B cell (primary cell): ENCODE data around the gene FAM174C. TPM values are rescaled to one million over a fixed set of nuclear protein-coding genes. Genes with fewer than 3 reads are reported as not detected.
"Not testable (repeated sequence)": the region's sequence is repeated elsewhere in the genome, so short reads cannot be mapped to it uniquely, and the experiment has no call there.

Experiments
- ATAC-seq: fragments of 200-7000 bp; cut with Tn5 transposase; one replicate; pipeline ENCODE4 v1.10.0; 2021; ENCODE audit warnings: low read depth, mild to moderate bottlenecking, moderate number of reproducible peaks, moderate library complexity
- CTCF ChIA-PET: fragments of 350-600 bp; sonication (Branson Sonifier 250); formaldehyde crosslinking; loops from one replicate; lab custom pipeline; 2021; ENCODE audit warnings: antibody characterized with exemption, inconsistent platforms; lab: Charles Lee
- POLR2A ChIA-PET: fragments of 350-600 bp; sonication (Branson Sonifier 250); formaldehyde crosslinking; loops from one replicate; lab custom pipeline; 2021; ENCODE audit warnings: antibody characterized with exemption; lab: Charles Lee
- DNase-seq: peaks from one replicate; pipeline ENCODE4 v3.0.0; 2013
- H2AFZ ChIP-seq: 2 replicates; pipeline ENCODE4 v1.6.1; 2012; ENCODE audit warnings: mild to moderate bottlenecking, low read depth, low read length; ENCODE audit not compliant: insufficient read depth, poor library complexity, severe bottlenecking
- H3K27ac ChIP-seq, 2 donors: 1 replicate in 1 of 2; 2 replicates in 1 of 2; pipeline ENCODE4 v1.5.1; 2012 to 2013; ENCODE audit warnings: low read length in 2 of 2, mild to moderate bottlenecking in 2 of 2, moderate library complexity in 1 of 2
- H3K27me3 ChIP-seq, 4 experiments: fragments of 200-600 bp in 1 of 4; sonication (generic) in 1 of 4; replicated peaks in 1 of 4; 1 replicate in 2 of 4; 2 replicates in 2 of 4; pipeline versions ENCODE4 v1.6.1 to v1.7.0; 2013 to 2016; ENCODE audit warnings: low read length in 3 of 4, mild to moderate bottlenecking in 2 of 4, mixed read lengths in 1 of 4, moderate library complexity in 1 of 4; ENCODE audit not compliant: insufficient read depth in 4 of 4, control insufficient read depth in 3 of 4; ENCODE audit errors: control extremely low read depth in 1 of 4
- H3K36me3 ChIP-seq, 2 experiments: replicated peaks in 1 of 2; 1 replicate in 1 of 2; 2 replicates in 1 of 2; pipeline versions ENCODE4 v1.6.1 to v1.7.1; 2013; ENCODE audit warnings: low read length in 1 of 2; ENCODE audit not compliant: insufficient read depth in 2 of 2, control insufficient read depth in 1 of 2; ENCODE audit errors: control extremely low read depth in 1 of 2, extremely low read depth in 1 of 2
- H3K4me1 ChIP-seq, 2 donors: fragments of 200-600 bp in 1 of 2; sonication (generic) in 1 of 2; 1 replicate in 1 of 2; 2 replicates in 1 of 2; pipeline versions ENCODE4 v1.5.1 to v1.6.1; 2013 to 2017; ENCODE audit warnings: low read length in 2 of 2; ENCODE audit not compliant: control insufficient read depth in 2 of 2, insufficient read depth in 2 of 2
- H3K4me2 ChIP-seq: replicated peaks from 2 replicates; pipeline ENCODE3; 2012; ENCODE audit warnings: mild to moderate bottlenecking, low read depth, low read length; ENCODE audit not compliant: poor library complexity, severe bottlenecking
- H3K4me3 ChIP-seq, 5 experiments: fragments of 200-600 bp in 1 of 5; sonication (generic) in 1 of 5; 1 replicate in 3 of 5; 2 replicates in 2 of 5; pipeline versions ENCODE4 v1.5.1 to v1.7.0; 2011 to 2016; ENCODE audit warnings: low read length in 4 of 5, mild to moderate bottlenecking in 4 of 5, low read depth in 2 of 5, control low read depth in 1 of 5, moderate library complexity in 1 of 5; ENCODE audit not compliant: insufficient read depth in 1 of 5; ENCODE audit errors: control extremely low read depth in 1 of 5, extremely low read depth in 1 of 5
- H3K79me2 ChIP-seq: fragments of 200-600 bp; sonication (generic); one replicate; pipeline ENCODE4 v1.6.0; 2016; ENCODE audit warnings: low read length; ENCODE audit not compliant: control insufficient read depth, insufficient read depth
- H3K9ac ChIP-seq: fragments of 200-600 bp; sonication (generic); 2 replicates; pipeline ENCODE4 v1.6.1; 2017; ENCODE audit warnings: mild to moderate bottlenecking, low read length, moderate library complexity
- H3K9me3 ChIP-seq, 3 donors: one replicate each; pipeline versions ENCODE4 v1.6.1 to v1.7.1; 2013; ENCODE audit warnings: low read length in 2 of 3; ENCODE audit not compliant: control insufficient read depth in 2 of 3, insufficient read depth in 1 of 3; ENCODE audit errors: control extremely low read depth in 1 of 3
- H4K20me1 ChIP-seq: 2 replicates; pipeline ENCODE4 v1.6.0; 2012; ENCODE audit warnings: mild to moderate bottlenecking, low read length; ENCODE audit not compliant: insufficient read depth, control insufficient read depth, poor library complexity, severe bottlenecking
- H3K27ac Mint-ChIP-seq: one replicate; pipeline ENCODE4 v1.8.0; 2021; ENCODE audit warnings: mixed read lengths
- H3K27me3 Mint-ChIP-seq: one replicate; pipeline ENCODE4 v1.8.0; 2021; ENCODE audit warnings: mixed read lengths
- H3K4me1 Mint-ChIP-seq: one replicate; pipeline ENCODE4 v1.8.0; 2021; ENCODE audit warnings: mixed read lengths
- H3K4me3 Mint-ChIP-seq: one replicate; pipeline ENCODE4 v1.8.0; 2021; ENCODE audit warnings: mixed read lengths
- H3K9me3 Mint-ChIP-seq: one replicate; pipeline ENCODE4 v1.8.0; 2022; ENCODE audit warnings: mixed read lengths; ENCODE audit not compliant: insufficient read depth
- EZH2 ChIP-seq: IDR thresholded peaks from 2 replicates; pipeline ENCODE4 v1.6.1; 2012; ENCODE audit warnings: borderline replicate concordance, low read depth, mild to moderate bottlenecking, moderate library complexity, low read length; ENCODE audit not compliant: insufficient read depth, poor library complexity, severe bottlenecking
- WGBS: methylation state at CpG from one replicate; pipeline ENCODE4 v1.1.5; 2013; ENCODE audit warnings: missing lambda C conversion rate; ENCODE audit not compliant: insufficient coverage; 5-methylcytosine and 5-hydroxymethylcytosine counted together
- intact Hi-C: fragments of 100-400 bp; cut with micrococcal nuclease; formaldehyde crosslinking; loops from one replicate; pipeline ENCODE4 v1.10.0; 2022
- polyA plus RNA-seq: library from polyadenylated mRNA; depleted of rRNA; stranded (reverse); fragments of >200 nt; gene quantifications from 2 replicates; pipeline ENCODE4 v1.2.3, GENCODE V29; 2012
- total RNA-seq, 2 donors: library from RNA; stranded (reverse); fragments of 120-200 nt in 1 of 2; gene quantifications; 1 replicate in 1 of 2; 2 replicates in 1 of 2; pipeline versions ENCODE4 v1.2.3 to v1.2.4, GENCODE V29; 2013 to 2022
- TF ChIP-seq, protein P1 (sequence below): fragments of 200-600 bp; IDR thresholded peaks from one replicate; pipeline ENCODE4 v1.8.0; 2022; ENCODE audit warnings: antibody characterized with exemption, mild to moderate bottlenecking

FAM174C gene
- total and polyA plus RNA-seq, 2 donors (not counting 1 experiment from before 2014, with no cell fraction given): 41.1 to 70.6 TPM

DNA sequence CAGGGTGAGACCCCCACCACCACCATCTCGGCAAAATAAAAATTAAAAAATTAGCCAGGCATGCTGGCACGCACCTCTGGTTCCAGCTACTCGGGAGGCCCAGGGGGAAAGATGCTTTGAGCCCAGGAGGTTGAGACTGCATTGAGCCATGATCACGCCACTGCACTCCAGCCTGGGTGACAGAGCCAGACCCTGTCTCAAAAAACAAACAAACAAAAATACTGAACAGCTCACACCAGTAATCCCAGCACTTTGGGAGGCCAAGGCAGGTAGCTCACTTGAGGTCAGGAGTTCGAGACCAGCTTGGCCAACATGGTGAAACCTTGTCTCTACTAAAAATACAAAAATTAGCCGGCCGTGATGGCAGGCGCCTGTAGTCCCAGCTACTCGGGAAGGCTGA is 30.0 kb downstream of the FAM174C start:
- H3K79me2 ChIP-seq, H3K36me3 ChIP-seq, H2AFZ ChIP-seq, H3K9ac ChIP-seq, H3K27ac Mint-ChIP-seq, H3K27ac ChIP-seq, ATAC-seq, POLR2A ChIA-PET, H3K4me3 Mint-ChIP-seq, intact Hi-C loops, H3K4me1 ChIP-seq, H4K20me1 ChIP-seq, H3K4me1 Mint-ChIP-seq, H3K27me3 ChIP-seq, H3K4me3 ChIP-seq, H3K4me2 ChIP-seq, H3K9me3 Mint-ChIP-seq, H3K27me3 Mint-ChIP-seq, H3K9me3 ChIP-seq, DNase-seq: not testable (repeated sequence)
- 90% methylated on average over 2 of the region's 9 CpGs for WGBS
- CTCF ChIA-PET: interaction anchor here (1.1 kb wide), 1 partner anchor 9 kb away, joined by 3 read pairs; no protein-coding TSS in a partner anchor

DNA sequence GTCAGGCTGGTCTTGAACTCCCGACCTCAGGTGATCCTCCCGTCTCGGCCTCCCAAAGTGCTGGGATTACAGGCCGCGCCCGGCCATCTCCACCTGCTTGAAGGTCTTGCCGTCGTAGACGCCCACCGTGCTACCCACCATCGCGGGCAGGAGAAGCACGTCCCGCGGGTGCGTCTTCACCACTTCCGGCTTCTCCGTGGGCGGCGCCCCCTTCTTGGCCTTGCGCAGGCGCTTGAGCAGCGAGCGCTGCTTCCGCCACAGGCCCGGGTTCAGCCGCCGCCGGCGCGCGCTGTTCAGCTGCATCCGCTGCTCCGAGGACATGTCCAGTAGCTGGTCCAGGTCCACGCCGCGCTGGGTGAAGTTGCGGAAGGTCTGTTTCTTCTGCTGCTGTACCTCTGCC is 32.0 kb downstream of the FAM174C start:
- ATAC-seq (no peak), DNase-seq (no peak)
- Histone ChIP-seq H3K79me2 (no peaks in the 10 kb centered on the region), H2AFZ (no peak overlapping the region), H3K27ac (no peak overlapping the region), H3K4me1 (no peaks in the 10 kb centered on the region), H3K4me3 (no peak overlapping the region), H4K20me1 (no peaks in the 10 kb centered on the region), H3K9ac (no peak overlapping the region), H3K4me2 (no peak overlapping the region), H3K9me3 (no peaks in the 10 kb centered on the region), H3K27me3 (peaks cover 0 to 2% (median 0%) of the 10 kb centered on the region in 4 experiments), H3K36me3 (no peaks in the 10 kb centered on the region)
- 95% methylated on average over 36 of the region's 38 CpGs for WGBS
- Mint-ChIP-seq H3K4me3 (no peak overlapping the region), H3K27ac (no peak overlapping the region), H3K4me1 (peaks cover 5% of the 10 kb centered on the region), H3K9me3 (no peaks in the 10 kb centered on the region), H3K27me3 (no peaks in the 10 kb centered on the region)
- ChIA-PET POLR2A (no interaction called here), CTCF (no interaction called here)
- TF ChIP-seq, protein P1, sequence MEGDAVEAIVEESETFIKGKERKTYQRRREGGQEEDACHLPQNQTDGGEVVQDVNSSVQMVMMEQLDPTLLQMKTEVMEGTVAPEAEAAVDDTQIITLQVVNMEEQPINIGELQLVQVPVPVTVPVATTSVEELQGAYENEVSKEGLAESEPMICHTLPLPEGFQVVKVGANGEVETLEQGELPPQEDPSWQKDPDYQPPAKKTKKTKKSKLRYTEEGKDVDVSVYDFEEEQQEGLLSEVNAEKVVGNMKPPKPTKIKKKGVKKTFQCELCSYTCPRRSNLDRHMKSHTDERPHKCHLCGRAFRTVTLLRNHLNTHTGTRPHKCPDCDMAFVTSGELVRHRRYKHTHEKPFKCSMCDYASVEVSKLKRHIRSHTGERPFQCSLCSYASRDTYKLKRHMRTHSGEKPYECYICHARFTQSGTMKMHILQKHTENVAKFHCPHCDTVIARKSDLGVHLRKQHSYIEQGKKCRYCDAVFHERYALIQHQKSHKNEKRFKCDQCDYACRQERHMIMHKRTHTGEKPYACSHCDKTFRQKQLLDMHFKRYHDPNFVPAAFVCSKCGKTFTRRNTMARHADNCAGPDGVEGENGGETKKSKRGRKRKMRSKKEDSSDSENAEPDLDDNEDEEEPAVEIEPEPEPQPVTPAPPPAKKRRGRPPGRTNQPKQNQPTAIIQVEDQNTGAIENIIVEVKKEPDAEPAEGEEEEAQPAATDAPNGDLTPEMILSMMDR: no peak
- no peak for TF ChIP-seq EZH2
- intact Hi-C loops: no loop called here
